ENCODE measurements around the gene TRAP1. TPM values are rescaled to one million over a fixed set of nuclear protein-coding genes. Genes with fewer than 3 reads are reported as not detected.

Gene TRAP1
- polyA plus RNA-seq, 1 donor from 2014 or later, result 73.0 TPM

GRCh38 chr16:3689731-3690130 is 27.6 kb downstream of the TRAP1 start:
- H3F3A ChIP-seq (ENCODE audit: insufficient read depth, low read length, poor library complexity, severe bottlenecking), result no peaks in the 10 kb centered on the region
- no peak overlapping the region for H2AFZ ChIP-seq (ENCODE audit: low read depth, low read length)
- H3K27me3 ChIP-seq (ENCODE audit: insufficient read depth, low read depth, low read length), result no peaks in the 10 kb centered on the region
- no peaks in the 10 kb centered on the region for H3K36me3 ChIP-seq (ENCODE audit: insufficient read depth, low read length)
- H3K9me2 ChIP-seq (ENCODE audit: insufficient read depth, low read length), result no peaks in the 10 kb centered on the region
- H3K79me2 ChIP-seq (replicated peaks; ENCODE audit: insufficient read depth, low read length), result no peaks in the 10 kb centered on the region
- TF ChIP-seq EP300 (conservative IDR thresholded peaks at IDR 0.05; ENCODE audit: poor library complexity, severe bottlenecking) (no peak), REST (IDR thresholded peaks at IDR 0.05; ENCODE audit: borderline replicate concordance) (no peak), EZH2 (IDR thresholded peaks at IDR 0.05; ENCODE audit: borderline replicate concordance, insufficient read depth, low read length, poor library complexity, severe bottlenecking) (no peak), TAF1 (IDR thresholded peaks at IDR 0.05; ENCODE audit: low read depth) (no peak), SMC3 (conservative IDR thresholded peaks at IDR 0.05; ENCODE audit: poor library complexity) (no peak), MXI1 (conservative IDR thresholded peaks at IDR 0.05; ENCODE audit: poor library complexity, severe bottlenecking) (no peak), RAD21 (conservative IDR thresholded peaks at IDR 0.05) (no peak)
- no peaks in the 10 kb centered on the region for H4K20me1 ChIP-seq (ENCODE audit: insufficient read depth)
- H3K27ac ChIP-seq (ENCODE audit: low read length), result no peak overlapping the region
- H3K4me3 ChIP-seq (ENCODE audit: low read length), result no peak overlapping the region
- H3K9me3 ChIP-seq (ENCODE audit: low read length), result no peaks in the 10 kb centered on the region
- H3K4me2 ChIP-seq (ENCODE audit: low read length), result no peak overlapping the region
- H3K9ac ChIP-seq (ENCODE audit: low read length), result no peak overlapping the region

GRCh38 chr16:3687792-3688191 is 29.5 kb downstream of the TRAP1 start:
- Histone ChIP-seq H3K4me2 (ENCODE audit: low read length) (no peak overlapping the region), H4K20me1 (ENCODE audit: insufficient read depth) (no peaks in the 10 kb centered on the region), H3K79me2 (replicated peaks; ENCODE audit: insufficient read depth, low read length) (no peaks in the 10 kb centered on the region), H3K27ac (ENCODE audit: low read length) (no peak overlapping the region), H3K9me3 (ENCODE audit: low read length) (no peaks in the 10 kb centered on the region), H3K36me3 (ENCODE audit: insufficient read depth, low read length) (no peaks in the 10 kb centered on the region), H3K4me3 (ENCODE audit: low read length) (no peak overlapping the region), H3K27me3 (ENCODE audit: insufficient read depth, low read depth, low read length) (no peaks in the 10 kb centered on the region), H3F3A (ENCODE audit: insufficient read depth, low read length, poor library complexity, severe bottlenecking) (no peaks in the 10 kb centered on the region), H3K9ac (ENCODE audit: low read length) (no peak overlapping the region), H2AFZ (ENCODE audit: low read depth, low read length) (no peak overlapping the region), H3K9me2 (ENCODE audit: insufficient read depth, low read length) (no peaks in the 10 kb centered on the region)
- TF ChIP-seq EP300 (conservative IDR thresholded peaks at IDR 0.05; ENCODE audit: poor library complexity, severe bottlenecking), result no peak
- no peak for TF ChIP-seq MXI1 (conservative IDR thresholded peaks at IDR 0.05; ENCODE audit: poor library complexity, severe bottlenecking)
- no peak for TF ChIP-seq RAD21 (conservative IDR thresholded peaks at IDR 0.05)
- TF ChIP-seq POLR2AphosphoS5 (IDR thresholded peaks at IDR 0.05), result no peak
- TF ChIP-seq EZH2 (IDR thresholded peaks at IDR 0.05; ENCODE audit: borderline replicate concordance, insufficient read depth, low read length, poor library complexity, severe bottlenecking), result no peak
- TF ChIP-seq REST (IDR thresholded peaks at IDR 0.05; ENCODE audit: borderline replicate concordance), result no peak
- no peak for TF ChIP-seq SMC3 (conservative IDR thresholded peaks at IDR 0.05; ENCODE audit: poor library complexity)
- no peak for TF ChIP-seq TAF1 (IDR thresholded peaks at IDR 0.05; ENCODE audit: low read depth)
- no peak for TF ChIP-seq CTCF (IDR thresholded peaks at IDR 0.05; ENCODE audit: poor library complexity, severe bottlenecking)
